ELR (cell line): ENCODE measurements around the gene CCDC144A.
"Not testable (repeated sequence)": the region's sequence is repeated elsewhere in the genome, so short reads cannot be mapped to it uniquely, and the experiment has no call there.

Experiments used
- DNase-seq: peaks from one replicate; pipeline ENCODE4 v3.0.0-alpha.2; 2015; ENCODE audit warnings: low read depth

CCDC144A gene

DNA sequence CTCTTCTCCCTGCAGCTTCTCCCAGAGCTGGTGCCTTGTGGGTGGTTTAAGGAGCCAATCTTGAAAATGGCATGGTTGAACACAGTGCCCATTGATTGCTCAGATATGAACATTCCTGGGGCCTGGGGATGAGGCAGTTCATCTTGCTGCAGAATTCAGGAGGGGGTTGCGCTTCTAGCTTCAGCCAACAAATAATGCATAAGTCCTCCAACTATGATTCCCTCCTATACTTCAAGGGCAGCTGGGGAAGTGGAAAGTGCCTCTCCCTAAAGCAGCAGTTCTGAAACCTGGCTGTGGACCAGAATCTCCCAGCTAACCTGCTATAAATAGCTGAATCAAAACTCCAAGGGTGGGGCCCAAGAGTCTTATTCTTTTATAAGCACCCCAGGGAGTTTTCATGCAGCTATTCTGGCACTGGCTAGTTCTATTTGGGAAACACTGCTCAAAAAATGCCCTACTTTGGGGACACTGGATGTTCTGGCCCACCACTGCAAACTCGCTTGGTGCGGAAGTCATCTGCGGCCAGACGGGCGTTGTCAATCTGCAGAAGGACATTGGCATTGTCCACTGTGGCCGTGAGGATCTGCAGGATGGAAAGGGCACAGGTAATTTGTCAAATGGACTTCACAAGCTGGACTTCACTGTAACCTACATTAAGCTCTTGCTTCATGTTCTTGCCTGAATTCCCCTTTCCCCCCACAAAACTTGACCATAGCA, 130.3 kb downstream of the CCDC144A start:
- DNase-seq, result no peak

DNA sequence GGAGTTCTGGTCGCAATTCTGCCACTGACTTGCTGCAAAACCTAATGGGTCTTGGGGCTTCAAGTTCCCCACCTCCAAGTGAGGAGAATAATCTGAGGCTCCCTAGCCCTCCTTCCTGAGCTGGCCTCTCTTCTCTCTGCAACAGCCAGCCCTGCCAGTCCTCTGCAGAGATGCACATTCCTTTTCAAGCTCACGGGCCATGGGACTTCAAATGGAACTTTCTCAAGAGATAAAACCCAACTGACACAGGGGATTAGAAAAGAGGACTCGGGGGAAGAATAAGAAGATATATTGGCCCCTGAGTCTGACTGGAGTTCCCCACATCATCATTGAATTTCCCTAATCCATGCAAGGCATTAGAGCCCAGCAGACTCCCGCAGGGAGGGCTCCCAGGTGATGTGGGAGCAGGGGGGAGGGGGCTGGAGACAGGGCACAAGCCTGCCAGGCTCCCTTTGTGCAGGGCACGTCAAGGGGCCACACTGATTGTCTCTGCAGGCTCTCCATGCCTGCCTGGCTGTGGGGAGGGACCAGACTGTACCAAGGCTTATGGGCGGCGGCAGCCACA, 131.0 kb downstream of the CCDC144A start:
- no peak for DNase-seq

DNA sequence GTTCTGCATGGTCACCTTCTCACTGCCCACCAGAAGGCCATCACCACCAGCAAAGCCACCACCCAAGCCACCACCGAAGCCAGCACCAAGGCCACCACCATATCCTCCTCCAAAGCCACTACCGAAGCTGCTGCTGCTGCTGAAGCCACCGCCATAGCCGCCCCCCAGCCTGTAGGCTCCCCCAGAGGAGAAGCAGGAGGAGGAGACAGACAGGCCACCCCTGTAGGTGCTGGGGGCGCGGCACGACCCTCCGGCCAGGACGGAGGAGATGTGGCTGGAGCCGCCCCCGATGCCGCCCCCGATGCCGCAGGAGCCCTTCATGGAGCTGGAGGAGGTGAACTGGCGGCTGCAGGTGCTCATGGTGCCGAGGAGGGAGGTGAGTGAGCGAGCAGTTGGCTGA, 132.1 kb downstream of the CCDC144A start:
- DNase-seq, result not testable (repeated sequence)

DNA sequence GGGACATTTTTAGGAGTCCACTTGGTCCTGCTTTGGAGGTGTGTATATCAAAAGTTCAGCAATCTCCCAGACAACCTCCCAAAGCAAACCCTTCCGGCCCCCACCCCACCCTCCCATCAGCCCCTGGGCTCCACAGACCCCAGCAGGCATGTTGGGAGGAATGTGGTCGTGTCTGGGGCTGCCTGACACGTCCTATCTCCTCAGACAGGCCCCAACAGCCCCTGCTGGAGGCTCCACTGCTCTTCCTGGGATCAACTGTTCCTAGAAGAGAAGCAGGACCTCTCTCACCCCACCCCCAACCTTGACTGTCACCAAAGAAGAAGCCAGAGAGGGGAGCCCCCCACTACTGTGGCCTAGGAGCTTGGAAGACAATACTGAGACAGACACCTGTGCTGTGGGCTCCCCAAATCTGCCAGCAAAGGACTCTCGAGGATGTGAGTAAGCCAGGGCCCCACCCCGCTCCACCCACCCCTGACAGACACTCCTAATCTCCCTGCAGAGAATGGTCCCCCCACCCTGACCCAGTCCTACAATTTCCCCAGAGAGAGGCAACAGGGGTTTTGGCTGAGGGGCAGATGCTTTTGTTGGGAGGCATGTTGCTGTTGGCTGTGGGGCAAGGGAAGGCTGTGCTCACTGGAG, 133.8 kb downstream of the CCDC144A start:
- not testable (repeated sequence) for DNase-seq
